NCI-H526 (cell line): Measurements from ENCODE around the gene OR51E2.

Experiments
- DNase-seq, 2 experiments: peaks; one replicate each; lab custom pipeline; 2025; lab: John Stamatoyannopoulos, UW

Gene OR51E2

GRCh38 chr11:4664183-4664582 lies 33.5 kb downstream of the OR51E2 start:
- no peak for DNase-seq

- DNase-seq: peak in 1 of 2 experiments; percentile 8
Measured at GRCh38 chr11:4662876-4663275, 34.8 kb downstream of the OR51E2 start.

GRCh38 chr11:4658629-4659445 lies 38.8 kb downstream of the OR51E2 start:
- DNase-seq: no peak

GRCh38 chr11:4654635-4655369 lies 42.9 kb downstream of the OR51E2 start:
- DNase-seq: no peak

GRCh38 chr11:4647766-4648165 lies 49.9 kb downstream of the OR51E2 start:
- DNase-seq: no peak

GRCh38 chr11:4645974-4646373 lies 51.7 kb downstream of the OR51E2 start:
- DNase-seq: no peak

GRCh38 chr11:4644233-4644632 lies 53.4 kb downstream of the OR51E2 start:
- DNase-seq: no peak

- no peak for DNase-seq
Measured at GRCh38 chr11:4643682-4644081, 54.0 kb downstream of the OR51E2 start, which contains the start of gene OR51E1. Gene OR51E1 (plus strand): TSS chr11:4643982. CDS start chr11:4652527, 8,545 bp downstream.

- DNase-seq: no peak
Measured at GRCh38 chr11:4643076-4643475, 54.6 kb downstream of the OR51E2 start.

- no peak for DNase-seq
Measured at GRCh38 chr11:4642043-4642442, 55.6 kb downstream of the OR51E2 start.

- no peak for DNase-seq
Measured at GRCh38 chr11:4641501-4641900, 56.2 kb downstream of the OR51E2 start.

- DNase-seq: no peak
Measured at GRCh38 chr11:4639931-4640330, 57.7 kb downstream of the OR51E2 start.

GRCh38 chr11:4637662-4638047 lies 60.0 kb downstream of the OR51E2 start:
- DNase-seq: no peak

- DNase-seq: peak; percentile 83 to 89
Measured at GRCh38 chr11:4636962-4637661, 60.5 kb downstream of the OR51E2 start, which contains the start of gene OR51D1. Gene OR51D1 (plus strand): TSS chr11:4637477. CDS start chr11:4639791, 2,314 bp downstream.

- DNase-seq: no peak
Measured at GRCh38 chr11:4636136-4636535, 61.5 kb downstream of the OR51E2 start.
